ENCODE results near the gene DFFB.

DNA sequence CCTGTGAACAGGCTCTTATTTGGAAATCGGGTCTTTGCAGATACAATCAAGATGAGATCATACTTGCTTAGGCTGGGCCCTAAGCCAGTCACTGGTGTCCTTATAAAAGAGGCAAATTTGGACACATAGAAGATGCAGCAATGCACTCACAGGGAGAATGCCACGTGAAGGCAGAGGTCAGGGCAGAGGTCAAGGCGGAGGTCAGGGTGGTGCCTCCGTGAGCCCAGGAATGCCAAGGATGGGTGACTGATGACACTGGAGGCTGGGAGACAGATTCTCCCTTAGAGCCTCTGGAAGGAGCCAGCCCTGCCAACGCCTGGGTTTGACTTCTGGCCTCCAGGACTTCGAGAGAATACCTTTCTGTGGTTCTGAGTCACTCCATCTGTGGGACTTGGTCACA lies 65.6 kb downstream of the DFFB start:
- TF ChIP-seq ZNF746 (CRISPR knock-in tag; IDR thresholded peaks at IDR 0.05) (no peak), ZNF674 (CRISPR knock-in tag; IDR thresholded peaks at IDR 0.05; ENCODE audit: low read depth) (no peak), FOXP4 (CRISPR knock-in tag; IDR thresholded peaks at IDR 0.05) (no peak), ZFP37 (CRISPR knock-in tag; IDR thresholded peaks at IDR 0.05; ENCODE audit: borderline replicate concordance) (no peak), MXD4 (CRISPR knock-in tag; IDR thresholded peaks at IDR 0.05) (no peak), RXRB (CRISPR knock-in tag; IDR thresholded peaks at IDR 0.05; ENCODE audit: borderline replicate concordance) (no peak), ZNF335 (CRISPR knock-in tag; IDR thresholded peaks at IDR 0.05) (no peak), CAMTA2 (CRISPR knock-in tag; IDR thresholded peaks at IDR 0.05; ENCODE audit: borderline replicate concordance) (no peak)
- TF ChIP-seq, protein P1, sequence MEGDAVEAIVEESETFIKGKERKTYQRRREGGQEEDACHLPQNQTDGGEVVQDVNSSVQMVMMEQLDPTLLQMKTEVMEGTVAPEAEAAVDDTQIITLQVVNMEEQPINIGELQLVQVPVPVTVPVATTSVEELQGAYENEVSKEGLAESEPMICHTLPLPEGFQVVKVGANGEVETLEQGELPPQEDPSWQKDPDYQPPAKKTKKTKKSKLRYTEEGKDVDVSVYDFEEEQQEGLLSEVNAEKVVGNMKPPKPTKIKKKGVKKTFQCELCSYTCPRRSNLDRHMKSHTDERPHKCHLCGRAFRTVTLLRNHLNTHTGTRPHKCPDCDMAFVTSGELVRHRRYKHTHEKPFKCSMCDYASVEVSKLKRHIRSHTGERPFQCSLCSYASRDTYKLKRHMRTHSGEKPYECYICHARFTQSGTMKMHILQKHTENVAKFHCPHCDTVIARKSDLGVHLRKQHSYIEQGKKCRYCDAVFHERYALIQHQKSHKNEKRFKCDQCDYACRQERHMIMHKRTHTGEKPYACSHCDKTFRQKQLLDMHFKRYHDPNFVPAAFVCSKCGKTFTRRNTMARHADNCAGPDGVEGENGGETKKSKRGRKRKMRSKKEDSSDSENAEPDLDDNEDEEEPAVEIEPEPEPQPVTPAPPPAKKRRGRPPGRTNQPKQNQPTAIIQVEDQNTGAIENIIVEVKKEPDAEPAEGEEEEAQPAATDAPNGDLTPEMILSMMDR (CRISPR knock-in tag; IDR thresholded peaks at IDR 0.05), result no peak

Data from HepG2 (cell line).